ENCODE results near the gene CBR3. TPM values are rescaled to one million over a fixed set of nuclear protein-coding genes. Genes with fewer than 3 reads are reported as not detected.

CBR3 gene
- total and polyA plus RNA-seq, 2 of the 13 experiments (the other 11 are each of a cell fraction or from before 2014, with no cell fraction given) = not detected

- TF ChIP-seq KDM2A (CRISPR knock-in tag; IDR thresholded peaks at IDR 0.05; ENCODE audit: borderline replicate concordance, low read depth) (peak; percentile 33; the same call in 1 of the 2 replicates), TCF7 (IDR thresholded peaks at IDR 0.05; ENCODE audit: low read depth) (0 out of 2 replicates have a peak, but pooled peaks have one; percentile 22), MTF2 (CRISPR knock-in tag; IDR thresholded peaks at IDR 0.05; ENCODE audit: borderline replicate concordance) (no peak), PPARG (CRISPR knock-in tag; conservative IDR thresholded peaks at IDR 0.05) (0 out of 2 replicates have a peak, but pooled peaks have one; percentile 10), ZMYM4 (CRISPR knock-in tag; IDR thresholded peaks at IDR 0.05) (peak; percentile 45; the same call in 1 of the 2 replicates), ZKSCAN1 (IDR thresholded peaks at IDR 0.05; ENCODE audit: low read length) (0 out of 2 replicates have a peak, but pooled peaks have one; percentile 26), CTCF (CRISPR knock-in tag; IDR thresholded peaks at IDR 0.05) (peak; percentile 97), LCORL (IDR thresholded peaks at IDR 0.05) (no peak), LCORL (CRISPR knock-in tag; IDR thresholded peaks at IDR 0.05) (peak; percentile 58; the same call in 1 of the 2 replicates), MIXL1 (CRISPR knock-in tag; IDR thresholded peaks at IDR 0.05) (peak; percentile 54; the same call in 1 of the 2 replicates), FOSL2 (CRISPR knock-in tag; IDR thresholded peaks at IDR 0.05) (peak; percentile 75), ZBTB21 (CRISPR knock-in tag; IDR thresholded peaks at IDR 0.05) (0 out of 2 replicates have a peak, but pooled peaks have one; percentile 21), JDP2 (CRISPR knock-in tag; IDR thresholded peaks at IDR 0.05; ENCODE audit: borderline replicate concordance) (no peak), ZNF775 (CRISPR knock-in tag; IDR thresholded peaks at IDR 0.05; ENCODE audit: borderline replicate concordance) (peak; percentile 84; the same call in 1 of the 2 replicates), NR2F6 (IDR thresholded peaks at IDR 0.05) (no peak), NR2F6 (CRISPR knock-in tag; IDR thresholded peaks at IDR 0.05) (peak; percentile 32; the same call in 1 of the 2 replicates), SAP130 (CRISPR knock-in tag; IDR thresholded peaks at IDR 0.05; ENCODE audit: low read depth) (peak; percentile 58), TEAD3 (CRISPR knock-in tag; optimal IDR thresholded peaks at IDR 0.05; ENCODE audit: borderline replicate concordance) (peak; percentile 63), ZFP36 (IDR thresholded peaks at IDR 0.05; ENCODE audit: borderline replicate concordance, low read depth, low read length, partially characterized antibody) (peak; percentile 18), FOXO1 (CRISPR knock-in tag; IDR thresholded peaks at IDR 0.05) (peak; percentile 64; the same call in 1 of the 2 replicates), ATF2 (CRISPR knock-in tag; IDR thresholded peaks at IDR 0.05) (peak; percentile 37; the same call in 1 of the 2 replicates), KLF6 (CRISPR knock-in tag; IDR thresholded peaks at IDR 0.05) (0 out of 2 replicates have a peak, but pooled peaks have one; percentile 22), CBX5 (CRISPR knock-in tag; IDR thresholded peaks at IDR 0.05; ENCODE audit: borderline replicate concordance) (0 out of 2 replicates have a peak, but pooled peaks have one; percentile 41), ZBTB33 (CRISPR knock-in tag; IDR thresholded peaks at IDR 0.05) (0 out of 2 replicates have a peak, but pooled peaks have one; percentile 31), ELF1 (CRISPR knock-in tag; IDR thresholded peaks at IDR 0.05) (peak; percentile 16; the same call in 1 of the 2 replicates), ZBTB46 (CRISPR knock-in tag; IDR thresholded peaks at IDR 0.05; ENCODE audit: borderline replicate concordance) (no peak), KDM1A (CRISPR knock-in tag; IDR thresholded peaks at IDR 0.05) (0 out of 2 replicates have a peak, but pooled peaks have one; percentile 40)
Measured at GRCh38 chr21:36141513-36141925, 6.6 kb downstream of the CBR3 start (continued).
